CD4-positive, alpha-beta T cell (primary cell): ENCODE measurements around the gene POP5. TPM values are rescaled to one million over a fixed set of nuclear protein-coding genes. Genes with fewer than 3 reads are reported as not detected.
"Not testable (repeated sequence)": the region's sequence is repeated elsewhere in the genome, so short reads cannot be mapped to it uniquely, and the experiment has no call there.

Experiments used
- ATAC-seq: fragments of 200-7000 bp; cut with Tn5 transposase; one replicate; pipeline ENCODE4 v1.10.0; 2022; ENCODE audit warnings: mild to moderate bottlenecking; ENCODE audit not compliant: poor library complexity
- CTCF ChIA-PET: fragments of 350-600 bp; sonication (Branson Sonifier 250); formaldehyde crosslinking; loops from one replicate; lab custom pipeline; 2021; ENCODE audit warnings: antibody characterized with exemption, inconsistent platforms; lab: Charles Lee
- POLR2A ChIA-PET: fragments of 350-600 bp; sonication (Branson Sonifier 250); formaldehyde crosslinking; loops from one replicate; lab custom pipeline; 2021; ENCODE audit warnings: antibody characterized with exemption, inconsistent platforms; lab: Charles Lee
- DNase-seq, 14 experiments: peaks; one replicate each; pipeline ENCODE4 v3.0.0-alpha.2; 2013 to 2020; ENCODE audit warnings: mixed read lengths in 2 of 14
- H3K27ac ChIP-seq, 2 donors: one replicate each; pipeline versions ENCODE4 v1.5.1 to v1.7.0; 2013; ENCODE audit warnings: low read length in 2 of 2, low read depth in 1 of 2, mild to moderate bottlenecking in 1 of 2
- H3K27me3 ChIP-seq, 2 experiments: 1 replicate in 1 of 2; 2 replicates in 1 of 2; pipeline versions ENCODE4 v1.6.1 to v1.7.0; 2013; ENCODE audit warnings: low read length in 2 of 2, control low read depth in 1 of 2, mild to moderate bottlenecking in 1 of 2, moderate library complexity in 1 of 2; ENCODE audit not compliant: insufficient read depth in 2 of 2, control insufficient read depth in 1 of 2
- H3K36me3 ChIP-seq: one replicate; pipeline ENCODE4 v1.6.1; 2013; ENCODE audit warnings: low read length, control low read depth; ENCODE audit not compliant: insufficient read depth
- H3K4me1 ChIP-seq: one replicate; pipeline ENCODE4 v1.6.1; 2013; ENCODE audit warnings: low read length, control low read depth; ENCODE audit not compliant: insufficient read depth
- H3K4me3 ChIP-seq: one replicate; pipeline ENCODE4 v1.5.1; 2013; ENCODE audit warnings: mild to moderate bottlenecking, low read length, moderate library complexity
- H3K9me3 ChIP-seq, 2 experiments: 1 replicate in 1 of 2; 2 replicates in 1 of 2; pipeline versions ENCODE4 v1.6.1 to v1.7.0; 2013; ENCODE audit warnings: low read length in 2 of 2, mild to moderate bottlenecking in 2 of 2, control low read depth in 1 of 2, moderate library complexity in 1 of 2; ENCODE audit not compliant: control insufficient read depth in 1 of 2, insufficient read depth in 1 of 2
- H3K27ac Mint-ChIP-seq: one replicate; pipeline ENCODE4 v1.8.0; 2020; ENCODE audit warnings: mixed read lengths
- H3K27me3 Mint-ChIP-seq: one replicate; pipeline ENCODE4 v1.8.0; 2021; ENCODE audit warnings: mixed read lengths
- H3K36me3 Mint-ChIP-seq: one replicate; pipeline ENCODE4 v1.8.0; 2021; ENCODE audit warnings: low read depth, mixed read lengths
- H3K4me1 Mint-ChIP-seq: one replicate; pipeline ENCODE4 v1.8.0; 2021; ENCODE audit warnings: low read depth, mixed read lengths
- H3K4me3 Mint-ChIP-seq: one replicate; pipeline ENCODE4 v1.8.0; 2020; ENCODE audit warnings: mild to moderate bottlenecking, mixed read lengths
- H3K9me3 Mint-ChIP-seq: one replicate; pipeline ENCODE4 v1.8.0; 2020; ENCODE audit warnings: mixed read lengths
- CTCF ChIP-seq: fragments of 200-600 bp; IDR thresholded peaks from one replicate; pipeline ENCODE4 v1.8.0; 2022; ENCODE audit warnings: antibody characterized with exemption, mild to moderate bottlenecking
- intact Hi-C, 2 experiments: fragments of 100-400 bp; cut with DNase I in 1 of 2; cut with micrococcal nuclease in 1 of 2; formaldehyde crosslinking; loops; one replicate each; pipeline versions ENCODE4 v1.15.1 to v1.9.0; 2023 to 2025; cut with DNase I, micrococcal nuclease
- total RNA-seq, 174 experiments: library from RNA in 2 of 174; stranded (reverse) in 2 of 174; gene quantifications; one replicate each; pipeline ENCODE4 v1.2.3 and lab custom pipeline; 2021 to 2026

The POP5 gene
- total RNA-seq, 2 experiments from 2014 or later, result 17.9 to 22.0 TPM

DNA sequence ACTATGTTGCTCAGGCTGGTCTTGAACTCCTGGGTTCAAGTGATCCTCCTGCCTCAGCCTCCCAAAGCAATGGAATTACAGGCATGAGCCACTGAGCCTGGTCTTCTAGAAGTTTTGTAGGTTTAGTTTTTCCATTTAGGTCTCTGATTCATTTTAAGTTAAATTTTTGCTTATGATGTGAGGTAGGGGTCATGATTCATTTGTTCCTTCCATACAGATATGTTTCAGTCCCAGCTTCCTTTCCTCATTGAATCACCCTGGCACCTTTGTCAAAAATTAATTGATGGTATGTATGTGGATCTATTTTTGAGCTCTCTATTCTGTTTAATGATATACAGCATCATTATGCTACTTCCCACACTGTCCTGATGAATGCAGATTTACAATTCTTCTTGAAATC is 33.6 kb upstream of the POP5 start:
- Mint-ChIP-seq H3K4me1 (no peaks in the 10 kb centered on the region), H3K27ac (no peak overlapping the region), H3K9me3 (no peaks in the 10 kb centered on the region), H3K36me3 (no peaks in the 10 kb centered on the region), H3K4me3 (no peak overlapping the region), H3K27me3 (peaks cover 15% of the 10 kb centered on the region)
- no peak overlapping the region for H3K4me3 ChIP-seq
- TF ChIP-seq CTCF, result no peak
- DNase-seq (no peak), ATAC-seq (no peak)
- CTCF ChIA-PET, result no interaction called here
- intact Hi-C loops, result no loop called here
- POLR2A ChIA-PET, result no interaction called here
- no peak overlapping the region for H3K27ac ChIP-seq
- H3K27me3 ChIP-seq, result peaks cover 4 to 14% of the 10 kb centered on the region in 2 experiments
- no peaks in the 10 kb centered on the region for H3K9me3 ChIP-seq
- no peaks in the 10 kb centered on the region for H3K4me1 ChIP-seq
- H3K36me3 ChIP-seq, result no peaks in the 10 kb centered on the region

GRCh38 chr12:120611534-120611933 is 30.3 kb upstream of the POP5 start:
- H3K4me1 Mint-ChIP-seq, H3K4me3 ChIP-seq, H3K27me3 ChIP-seq, H3K27me3 Mint-ChIP-seq, H3K4me1 ChIP-seq, H3K9me3 ChIP-seq, POLR2A ChIA-PET, H3K9me3 Mint-ChIP-seq, H3K4me3 Mint-ChIP-seq, H3K27ac Mint-ChIP-seq, H3K36me3 Mint-ChIP-seq, CTCF ChIA-PET, ATAC-seq, intact Hi-C loops, H3K27ac ChIP-seq, H3K36me3 ChIP-seq, DNase-seq: not testable (repeated sequence)

DNA sequence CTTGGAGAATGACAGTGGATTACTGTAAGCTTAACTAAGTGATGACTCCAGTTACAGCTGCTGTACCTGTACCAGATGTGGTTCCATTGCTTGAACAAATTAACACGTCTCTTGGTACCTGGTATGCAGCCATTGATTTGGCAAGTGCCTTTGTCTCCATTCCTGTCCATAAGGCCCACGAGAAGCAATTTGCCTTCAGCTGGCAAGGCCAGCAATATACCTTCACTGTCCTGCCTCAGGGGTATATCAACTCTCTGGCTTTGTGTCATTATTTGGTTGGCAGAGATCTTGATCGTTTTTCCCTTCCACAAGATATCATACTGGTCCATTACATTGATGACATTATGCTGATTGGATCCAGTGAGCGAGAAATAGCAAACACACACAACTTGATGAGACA is 29.4 kb upstream of the POP5 start:
- no peaks in the 10 kb centered on the region for H3K9me3 ChIP-seq
- H3K27ac ChIP-seq, result no peak overlapping the region
- H3K4me1 ChIP-seq, result no peaks in the 10 kb centered on the region
- H3K4me3 ChIP-seq, result no peak overlapping the region
- DNase-seq, result no peak
- no peaks in the 10 kb centered on the region for H3K36me3 ChIP-seq
- Mint-ChIP-seq H3K27ac (no peak overlapping the region), H3K4me3 (no peak overlapping the region), H3K9me3 (no peaks in the 10 kb centered on the region), H3K27me3 (peaks cover 8% of the 10 kb centered on the region), H3K4me1 (no peaks in the 10 kb centered on the region), H3K36me3 (no peaks in the 10 kb centered on the region)
- H3K27me3 ChIP-seq, result no peaks in the 10 kb centered on the region
- CTCF ChIA-PET, result no interaction called here
- intact Hi-C loops, result no loop called here
- ATAC-seq, result no peak
- POLR2A ChIA-PET, result no interaction called here
- no peak for TF ChIP-seq CTCF

DNA sequence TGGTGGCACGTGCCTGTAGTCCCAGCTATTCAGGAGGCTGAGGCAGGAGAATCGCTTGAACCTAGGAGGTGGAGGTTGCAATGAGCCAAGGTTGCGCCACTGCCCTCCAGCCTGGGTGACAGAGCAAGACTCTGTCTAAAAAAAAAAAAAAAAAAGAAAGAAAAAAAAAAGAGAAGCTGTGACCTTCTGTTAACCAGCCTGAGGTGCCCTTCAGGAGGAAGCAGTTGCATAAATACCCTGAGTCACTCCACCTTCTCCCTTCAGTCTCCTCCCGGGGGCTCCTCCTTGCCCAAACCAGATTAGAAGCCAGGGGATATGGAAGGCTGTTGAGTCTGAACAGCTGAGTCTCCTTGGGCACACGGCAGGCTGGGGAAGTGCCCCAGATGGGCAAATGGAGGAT is 21.2 kb upstream of the POP5 start:
- H3K4me1 ChIP-seq, POLR2A ChIA-PET, H3K4me1 Mint-ChIP-seq, H3K9me3 Mint-ChIP-seq, intact Hi-C loops, H3K9me3 ChIP-seq, H3K4me3 Mint-ChIP-seq, ATAC-seq, H3K36me3 Mint-ChIP-seq, H3K27ac ChIP-seq, H3K27me3 ChIP-seq, H3K27ac Mint-ChIP-seq, H3K4me3 ChIP-seq, H3K36me3 ChIP-seq: not testable (repeated sequence)
- H3K27me3 Mint-ChIP-seq, result peaks cover 29% of the 10 kb centered on the region
- CTCF ChIA-PET, result interaction anchor here (0.7 kb wide), 1 partner anchor 233 kb away, joined by 3 read pairs; no protein-coding TSS in a partner anchor
- peak in 2 of 14 experiments; percentile 51 to 61 for DNase-seq
